Measurements from ENCODE around the gene PTN. TPM values are rescaled to one million over a fixed set of nuclear protein-coding genes. Genes with fewer than 3 reads are reported as not detected.

Gene PTN
- polyA plus RNA-seq, 1 experiment = 168 TPM

DNA sequence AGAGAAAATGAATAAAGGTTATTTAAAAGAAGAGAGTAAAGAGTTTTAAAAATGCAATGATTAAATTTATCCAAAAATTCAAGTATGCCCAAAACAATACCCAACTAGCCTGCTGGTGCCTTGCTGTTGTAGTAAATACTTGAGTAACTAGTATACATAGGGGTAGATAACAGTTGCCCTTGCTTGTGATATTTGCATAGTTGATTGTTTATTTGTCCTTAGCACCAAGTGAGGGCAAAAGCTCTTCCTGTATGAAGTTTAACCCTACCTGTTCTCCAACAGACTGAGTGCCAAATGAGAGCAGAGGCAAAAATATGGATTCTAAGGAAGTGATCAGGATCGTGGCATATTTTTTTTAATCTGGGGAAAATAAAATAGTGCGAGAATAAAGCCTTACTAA lies 85.0 kb downstream of the PTN start:
- POLR2A ChIA-PET = no interaction called here
- TF ChIP-seq, protein P1, sequence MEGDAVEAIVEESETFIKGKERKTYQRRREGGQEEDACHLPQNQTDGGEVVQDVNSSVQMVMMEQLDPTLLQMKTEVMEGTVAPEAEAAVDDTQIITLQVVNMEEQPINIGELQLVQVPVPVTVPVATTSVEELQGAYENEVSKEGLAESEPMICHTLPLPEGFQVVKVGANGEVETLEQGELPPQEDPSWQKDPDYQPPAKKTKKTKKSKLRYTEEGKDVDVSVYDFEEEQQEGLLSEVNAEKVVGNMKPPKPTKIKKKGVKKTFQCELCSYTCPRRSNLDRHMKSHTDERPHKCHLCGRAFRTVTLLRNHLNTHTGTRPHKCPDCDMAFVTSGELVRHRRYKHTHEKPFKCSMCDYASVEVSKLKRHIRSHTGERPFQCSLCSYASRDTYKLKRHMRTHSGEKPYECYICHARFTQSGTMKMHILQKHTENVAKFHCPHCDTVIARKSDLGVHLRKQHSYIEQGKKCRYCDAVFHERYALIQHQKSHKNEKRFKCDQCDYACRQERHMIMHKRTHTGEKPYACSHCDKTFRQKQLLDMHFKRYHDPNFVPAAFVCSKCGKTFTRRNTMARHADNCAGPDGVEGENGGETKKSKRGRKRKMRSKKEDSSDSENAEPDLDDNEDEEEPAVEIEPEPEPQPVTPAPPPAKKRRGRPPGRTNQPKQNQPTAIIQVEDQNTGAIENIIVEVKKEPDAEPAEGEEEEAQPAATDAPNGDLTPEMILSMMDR (IDR thresholded peaks at IDR 0.05; ENCODE audit: low read depth, low read length) = no peak
- Histone ChIP-seq H3K27me3 (ENCODE audit: control insufficient read depth, insufficient read depth, low read length) (no peaks in the 10 kb centered on the region), H3K4me3 (ENCODE audit: low read depth, low read length) (no peak overlapping the region), H3K27ac (ENCODE audit: low read depth, low read length) (no peak overlapping the region), H3K9me3 (ENCODE audit: control insufficient read depth, insufficient read depth, low read length) (no peaks in the 10 kb centered on the region)
- CTCF ChIA-PET = no interaction called here
- no peak for DNase-seq (ENCODE audit: low read depth, low spot score)

DNA sequence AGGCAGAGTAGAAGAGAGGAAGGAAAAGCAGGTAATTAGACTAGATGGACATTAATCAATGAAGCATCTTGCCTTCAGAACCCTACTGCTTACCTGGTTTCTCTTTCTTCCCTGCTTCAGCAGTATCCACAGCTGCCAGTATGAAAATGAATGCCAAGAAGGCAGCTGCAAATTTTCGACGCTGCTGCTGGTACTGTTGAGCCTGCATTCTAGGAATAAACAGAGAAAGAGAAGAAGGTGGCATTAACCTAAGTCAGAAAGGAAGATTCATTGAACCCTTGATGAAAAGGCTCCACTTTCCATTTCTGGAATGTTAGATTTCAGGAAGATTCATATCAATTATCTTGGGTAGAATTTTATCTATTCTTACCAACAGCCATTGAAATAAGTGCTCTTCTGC lies 88.8 kb downstream of the PTN start:
- Histone ChIP-seq H3K27ac (ENCODE audit: low read depth, low read length) (no peak overlapping the region), H3K4me3 (ENCODE audit: low read depth, low read length) (no peak overlapping the region), H3K9me3 (ENCODE audit: control insufficient read depth, insufficient read depth, low read length) (no peaks in the 10 kb centered on the region), H3K27me3 (ENCODE audit: control insufficient read depth, insufficient read depth, low read length) (no peaks in the 10 kb centered on the region)
- TF ChIP-seq, protein P1 (IDR thresholded peaks at IDR 0.05; ENCODE audit: low read depth, low read length) = no peak
- POLR2A ChIA-PET = no interaction called here
- DNase-seq (ENCODE audit: low read depth, low spot score) = no peak
- CTCF ChIA-PET = no interaction called here

DNA sequence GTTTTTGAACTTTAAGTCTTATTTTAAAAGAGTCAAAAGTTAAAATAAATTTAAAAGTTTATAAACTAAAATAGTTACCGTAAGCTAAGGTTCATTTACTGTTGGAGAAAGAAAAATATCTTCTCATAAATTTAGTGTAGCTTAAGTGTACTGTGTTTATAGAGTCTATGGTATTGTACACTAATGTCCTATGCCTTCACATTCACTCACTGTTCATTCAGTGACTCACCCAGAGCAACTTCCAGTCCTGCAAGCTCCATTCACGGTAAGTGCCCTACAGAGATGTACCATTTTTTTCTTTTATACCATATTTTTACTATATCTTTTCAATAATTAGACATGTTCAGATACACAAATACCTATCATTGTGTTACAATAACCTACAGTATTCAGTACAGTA lies 97.6 kb downstream of the PTN start:
- ChIA-PET POLR2A (no interaction called here), CTCF (interaction anchor here (0.9 kb wide), 1 partner anchor 355 kb away, joined by 3 read pairs; no protein-coding TSS in a partner anchor)
- Histone ChIP-seq H3K27ac (ENCODE audit: low read depth, low read length) (no peak overlapping the region), H3K27me3 (ENCODE audit: control insufficient read depth, insufficient read depth, low read length) (no peaks in the 10 kb centered on the region), H3K4me3 (ENCODE audit: low read depth, low read length) (no peak overlapping the region), H3K9me3 (ENCODE audit: control insufficient read depth, insufficient read depth, low read length) (no peaks in the 10 kb centered on the region)
- DNase-seq (ENCODE audit: low read depth, low spot score) = peak; percentile 4
- TF ChIP-seq, protein P1 (IDR thresholded peaks at IDR 0.05; ENCODE audit: low read depth, low read length) = no peak

DNA sequence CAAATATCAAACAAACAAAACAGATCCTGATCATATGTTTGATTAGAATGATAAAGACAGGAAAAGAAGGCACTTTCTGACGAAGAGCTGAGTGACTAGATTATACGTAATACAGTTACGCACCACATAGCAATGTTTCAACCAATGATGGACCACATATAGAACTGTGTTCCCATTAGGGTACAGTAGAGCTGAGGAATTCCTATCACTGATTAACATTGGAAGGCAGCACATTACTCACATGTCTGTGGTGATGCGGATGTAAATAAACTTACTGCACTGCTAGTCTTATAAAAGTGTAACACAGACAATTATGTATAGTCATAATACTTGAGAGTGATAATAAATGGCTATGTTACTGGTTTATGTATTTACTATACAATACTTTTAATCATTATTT lies 98.3 kb downstream of the PTN start:
- no peak for DNase-seq (ENCODE audit: low read depth, low spot score)
- TF ChIP-seq, protein P1 (IDR thresholded peaks at IDR 0.05; ENCODE audit: low read depth, low read length) = no peak
- CTCF ChIA-PET = interaction anchor here (0.9 kb wide), 1 partner anchor 356 kb away, joined by 3 read pairs; no protein-coding TSS in a partner anchor
- no peaks in the 10 kb centered on the region for H3K27me3 ChIP-seq (ENCODE audit: control insufficient read depth, insufficient read depth, low read length)
- no peaks in the 10 kb centered on the region for H3K9me3 ChIP-seq (ENCODE audit: control insufficient read depth, insufficient read depth, low read length)
- POLR2A ChIA-PET = no interaction called here
- no peak overlapping the region for H3K27ac ChIP-seq (ENCODE audit: low read depth, low read length)
- H3K4me3 ChIP-seq (ENCODE audit: low read depth, low read length) = no peak overlapping the region

DNA sequence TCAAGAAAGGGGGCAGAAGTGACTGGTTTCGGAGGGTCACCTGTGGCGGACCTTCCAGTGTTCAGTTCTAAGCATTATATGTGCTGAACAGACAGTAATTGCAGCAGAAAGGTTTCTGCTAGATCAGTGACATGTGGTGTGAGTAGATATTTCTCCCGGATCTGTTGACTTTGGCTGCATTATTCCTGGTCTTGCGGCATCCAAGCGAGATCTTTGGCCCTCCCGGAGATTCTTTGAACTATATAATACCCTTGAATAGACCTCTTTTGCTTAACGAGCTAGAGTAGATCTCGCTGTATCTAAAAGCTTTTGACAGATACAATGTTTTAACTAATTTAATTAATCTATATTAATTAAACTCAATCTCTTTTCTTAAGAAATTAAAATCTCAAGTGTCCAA lies 99.8 kb downstream of the PTN start:
- no peak overlapping the region for H3K4me3 ChIP-seq (ENCODE audit: low read depth, low read length)
- TF ChIP-seq, protein P1 (IDR thresholded peaks at IDR 0.05; ENCODE audit: low read depth, low read length) = no peak
- ChIA-PET CTCF (interaction anchor here (0.7 kb wide), 1 partner anchor 583 kb away, joined by 5 read pairs; no protein-coding TSS in a partner anchor), POLR2A (no interaction called here)
- no peak for DNase-seq (ENCODE audit: low read depth, low spot score)
- no peaks in the 10 kb centered on the region for H3K9me3 ChIP-seq (ENCODE audit: control insufficient read depth, insufficient read depth, low read length)
- H3K27ac ChIP-seq (ENCODE audit: low read depth, low read length) = no peak overlapping the region
- no peaks in the 10 kb centered on the region for H3K27me3 ChIP-seq (ENCODE audit: control insufficient read depth, insufficient read depth, low read length)

All from AG04450 (cell line).